Measurements from ENCODE around the gene GPR150. TPM values are rescaled to one million over a fixed set of nuclear protein-coding genes. Genes with fewer than 3 reads are reported as not detected.
"Not testable (repeated sequence)": the region's sequence is repeated elsewhere in the genome, so short reads cannot be mapped to it uniquely, and the experiment has no call there.

The GPR150 gene
- total RNA-seq, 2 donors from 2014 or later: 0.27 to 0.52 TPM

DNA sequence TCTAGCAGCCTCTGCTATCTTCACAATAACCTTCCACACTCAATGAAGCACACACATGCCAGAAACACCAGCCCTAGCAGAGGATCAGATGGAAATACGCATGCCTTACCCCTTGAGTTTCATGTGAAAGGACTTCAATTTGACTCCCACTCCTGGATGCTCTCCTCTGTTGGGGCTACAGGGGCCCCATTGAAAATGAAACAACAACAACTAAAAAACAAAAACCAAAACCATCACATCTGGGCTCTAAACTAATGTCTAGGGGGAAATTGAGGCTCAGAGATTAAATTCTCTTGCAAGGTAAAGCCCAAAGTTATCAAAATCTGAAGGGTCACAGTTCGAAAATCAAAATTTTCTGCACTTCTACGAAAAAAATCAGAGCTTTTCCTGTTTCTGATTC lies 18.7 kb downstream of the GPR150 start:
- H3K36me3 ChIP-seq: no peaks in the 10 kb centered on the region
- TF ChIP-seq CTCF (IDR thresholded peaks at IDR 0.05): no peak
- no peak for DNase-seq
- intact Hi-C loops (cut with DNase I): no loop called here
- no peak overlapping the region for H3K9ac ChIP-seq (ENCODE audit: low read depth in 2 of 2, low read length in 2 of 2)
- no peak overlapping the region for H3K27ac ChIP-seq
- no peak overlapping the region for H3K4me3 ChIP-seq
- H3K9me3 ChIP-seq: no peaks in the 10 kb centered on the region
- H3K27me3 ChIP-seq: no peaks in the 10 kb centered on the region
- no peaks in the 10 kb centered on the region for H3K4me1 ChIP-seq

DNA sequence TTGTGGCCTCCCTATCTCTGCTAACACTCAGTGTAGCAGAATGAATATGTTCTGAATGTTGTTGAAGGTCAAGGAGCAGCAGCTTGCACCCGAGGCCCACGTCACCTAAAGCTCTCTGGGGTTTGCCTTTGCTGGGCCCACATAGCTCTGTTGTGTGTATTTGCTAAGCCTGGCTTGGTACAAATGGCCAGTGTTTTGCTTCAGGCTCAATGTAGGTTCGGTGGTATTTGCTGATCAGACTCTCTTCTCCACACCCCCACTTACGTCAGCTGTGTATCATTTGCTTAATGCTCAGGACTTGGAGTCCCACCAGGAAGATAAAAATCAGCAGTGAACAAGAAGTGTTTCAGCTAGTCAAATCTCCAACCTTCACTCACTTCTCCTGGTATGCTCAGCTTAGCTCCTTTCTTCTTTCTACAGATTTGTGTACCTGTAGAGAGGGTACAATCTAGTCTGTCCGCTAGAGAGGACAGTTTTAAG lies 21.9 kb downstream of the GPR150 start:
- Histone ChIP-seq H3K4me3 (no peak overlapping the region), H3K27me3 (no peaks in the 10 kb centered on the region), H3K27ac (no peak overlapping the region), H3K9ac (ENCODE audit: low read depth in 2 of 2, low read length in 2 of 2) (peak overlapping the region in 1 of 2 donors; percentile 3), H3K4me1 (no peaks in the 10 kb centered on the region), H3K36me3 (no peaks in the 10 kb centered on the region), H3K9me3 (no peaks in the 10 kb centered on the region)
- intact Hi-C loops (cut with DNase I): loop anchor here (5.0 to 10.0 kb wide), 3 partner anchors 141 to 693 kb away; no protein-coding TSS in a partner anchor
- no peak for DNase-seq
- TF ChIP-seq CTCF (IDR thresholded peaks at IDR 0.05): no peak

GRCh38 chr5:95643152-95643551 lies 23.3 kb downstream of the GPR150 start:
- no peak overlapping the region for H3K27ac ChIP-seq
- H3K9me3 ChIP-seq: no peaks in the 10 kb centered on the region
- H3K27me3 ChIP-seq: no peaks in the 10 kb centered on the region
- intact Hi-C loops (cut with DNase I): loop anchor here (5.0 to 10.0 kb wide), 3 partner anchors 139 to 692 kb away; no protein-coding TSS in a partner anchor
- no peaks in the 10 kb centered on the region for H3K4me1 ChIP-seq
- TF ChIP-seq CTCF (IDR thresholded peaks at IDR 0.05): no peak
- no peak for DNase-seq
- H3K36me3 ChIP-seq: no peaks in the 10 kb centered on the region
- no peak overlapping the region for H3K4me3 ChIP-seq
- H3K9ac ChIP-seq (ENCODE audit: low read depth in 2 of 2, low read length in 2 of 2): no peak overlapping the region

DNA sequence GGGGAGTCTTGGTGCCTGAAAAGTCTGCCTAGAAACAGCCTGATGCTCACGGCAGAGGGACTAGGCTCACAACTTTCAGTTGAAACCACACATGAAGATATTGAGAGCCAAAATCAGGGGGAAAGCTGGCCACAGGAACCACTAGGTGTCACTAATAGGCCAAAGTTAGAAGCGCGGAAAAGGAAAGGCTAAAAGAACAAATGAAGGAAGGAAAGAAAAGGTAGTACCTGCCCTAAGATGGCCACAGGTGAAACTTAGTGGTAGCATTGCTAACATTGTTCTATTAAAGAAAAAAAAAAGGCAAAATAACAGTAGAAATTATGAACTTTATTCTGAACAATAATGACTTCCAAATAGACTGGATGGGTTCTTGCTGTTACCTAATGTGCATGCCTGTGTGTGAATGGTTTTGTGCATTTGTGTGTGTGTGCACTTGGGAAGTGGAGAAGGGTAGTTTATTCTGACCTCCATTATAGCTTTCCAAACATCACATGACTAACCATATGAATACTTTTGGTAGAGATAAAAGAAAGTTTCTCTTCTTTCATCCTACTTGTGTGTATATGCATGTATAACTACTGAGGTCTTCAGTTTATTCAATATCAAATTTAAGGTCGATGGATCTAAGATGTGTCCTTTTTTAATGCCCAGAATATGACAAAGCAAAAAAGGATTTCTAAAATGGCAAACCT lies 24.6 kb downstream of the GPR150 start:
- Histone ChIP-seq H3K27ac (no peak overlapping the region), H3K27me3 (no peaks in the 10 kb centered on the region), H3K4me1 (no peaks in the 10 kb centered on the region), H3K36me3 (no peaks in the 10 kb centered on the region), H3K9me3 (no peaks in the 10 kb centered on the region), H3K9ac (ENCODE audit: low read depth in 2 of 2, low read length in 2 of 2) (no peak overlapping the region), H3K4me3 (no peak overlapping the region)
- TF ChIP-seq CTCF (IDR thresholded peaks at IDR 0.05): peak; percentile 47
- peak; percentile 62 for DNase-seq
- intact Hi-C loops (cut with DNase I): loop anchor here (5.0 to 10.0 kb wide), 3 partner anchors 138 to 690 kb away; no protein-coding TSS in a partner anchor

- Histone ChIP-seq H3K9ac (ENCODE audit: low read depth in 2 of 2, low read length in 2 of 2) (peak overlapping the region in 1 of 2 donors; percentile 82), H3K27ac (peak overlapping the region; percentile 91), H3K4me3 (peak overlapping the region; percentile 51)
- not testable (repeated sequence) for H3K4me1 ChIP-seq, H3K27me3 ChIP-seq, H3K36me3 ChIP-seq, DNase-seq, H3K9me3 ChIP-seq
- intact Hi-C loops (cut with DNase I): loop anchor here (10.0 kb wide), 1 partner anchor 689 kb away; no protein-coding TSS in a partner anchor
These were observed 26.3 kb downstream of the GPR150 start for GRCh38 chr5:95646226-95646568.

All from colonic mucosa (tissue), 4 donors.